HEK293 (cell line): ENCODE results near the gene SLC31A1.

ENCODE experiments used
- AEBP2 ChIP-seq: fragments of 450-650 bp; formaldehyde crosslinking; IDR thresholded peaks from 2 replicates; pipeline ENCODE4 v1.5.1; 2016; ENCODE audit warnings: missing biosample characterization, missing genetic modification characterization, borderline replicate concordance
- CTCF ChIP-seq: fragments of 450-650 bp; formaldehyde crosslinking; IDR thresholded peaks from 2 replicates; pipeline ENCODE4 v1.5.1; 2016; ENCODE audit warnings: missing biosample characterization, missing genetic modification characterization

GRCh38 chr9:113269871-113270270 lies 48.5 kb downstream of the SLC31A1 start:
- TF ChIP-seq CTCF (tag by site-specific recombination) = no peak
- TF ChIP-seq AEBP2 (tag by site-specific recombination) = no peak
